ENCODE measurements around the gene LSAMP.

LSAMP gene

GRCh38 chr3:116445311-116445841 lies at the start of gene LSAMP:
LSAMP (minus strand) TSS chr3:116445487.
- no peak for DNase-seq

- no peak for DNase-seq
Measured at GRCh38 chr3:116492379-116492778, 47.1 kb upstream of the LSAMP start.

- DNase-seq, result no peak
Measured at GRCh38 chr3:116483135-116483534, 37.8 kb upstream of the LSAMP start.

DNA sequence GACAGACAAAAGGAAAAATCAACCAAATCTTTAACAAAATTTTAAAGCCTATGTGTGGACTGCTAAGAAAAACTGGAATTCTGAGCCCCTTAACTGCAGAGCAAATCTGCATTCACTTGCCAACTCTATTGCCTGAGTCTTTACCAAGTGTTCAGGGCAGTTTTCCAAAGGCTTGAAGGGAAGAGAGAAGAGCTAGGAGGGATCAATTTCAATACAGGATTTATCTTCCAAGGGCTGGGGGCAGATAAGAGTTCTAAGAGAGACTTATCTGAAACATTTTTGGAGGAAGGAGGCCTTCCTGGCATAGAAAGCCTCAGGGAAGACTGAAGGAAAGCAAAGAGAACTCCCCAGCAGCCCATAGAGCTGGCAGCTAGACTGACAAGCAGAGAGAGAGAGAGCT lies 31.4 kb upstream of the LSAMP start:
- no peak for DNase-seq

- no peak for DNase-seq
Measured at GRCh38 chr3:116474801-116475200, 29.5 kb upstream of the LSAMP start.

- no peak for DNase-seq
Measured at GRCh38 chr3:116474032-116474780, 28.9 kb upstream of the LSAMP start.

DNA sequence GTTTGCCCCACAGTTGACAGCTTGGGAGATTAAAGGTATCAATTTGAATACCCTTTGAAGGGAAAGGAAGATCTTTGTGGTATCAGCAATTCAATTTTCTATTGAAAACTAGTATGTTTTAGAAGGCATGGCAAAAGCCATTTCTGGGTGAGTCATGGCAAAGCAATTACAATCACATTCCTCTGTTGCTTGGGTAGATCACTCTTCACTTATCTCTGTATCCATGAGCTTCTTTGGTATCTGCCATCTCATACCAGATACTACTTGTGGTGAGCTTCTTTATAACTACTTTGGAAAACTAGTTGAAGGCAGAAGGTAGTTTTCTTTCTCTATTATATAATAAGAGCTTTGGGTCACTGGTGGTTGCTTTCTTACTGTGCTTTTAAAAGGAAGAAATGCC lies 28.3 kb upstream of the LSAMP start:
- no peak for DNase-seq

DNA sequence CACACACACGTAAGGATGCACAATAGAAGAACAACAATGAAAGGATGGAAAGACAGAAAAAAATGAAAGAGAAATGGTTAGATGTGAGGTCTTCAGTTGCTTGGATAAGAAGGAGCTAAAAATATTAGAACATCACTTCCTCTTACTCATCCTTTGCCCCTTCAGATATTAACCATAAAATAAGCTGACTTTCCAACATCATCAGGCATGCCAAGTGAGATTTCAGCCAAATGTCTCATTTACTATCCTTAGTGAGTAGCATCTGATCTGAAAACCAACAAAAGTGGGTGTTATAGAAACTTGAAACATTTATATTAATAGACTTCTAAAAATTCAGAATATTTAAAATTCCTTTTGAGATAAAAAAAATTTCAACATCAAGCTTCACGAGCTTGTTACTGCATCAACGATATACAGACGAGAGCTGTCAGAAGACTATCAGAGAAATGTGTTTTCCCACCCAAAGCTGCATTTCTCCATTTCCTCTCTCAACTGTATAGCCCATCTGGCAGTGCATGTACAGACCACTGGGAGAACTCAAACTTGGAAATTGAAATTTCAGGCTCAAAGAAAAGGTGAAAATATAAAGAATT lies 25.4 kb upstream of the LSAMP start:
- no peak for DNase-seq

DNA sequence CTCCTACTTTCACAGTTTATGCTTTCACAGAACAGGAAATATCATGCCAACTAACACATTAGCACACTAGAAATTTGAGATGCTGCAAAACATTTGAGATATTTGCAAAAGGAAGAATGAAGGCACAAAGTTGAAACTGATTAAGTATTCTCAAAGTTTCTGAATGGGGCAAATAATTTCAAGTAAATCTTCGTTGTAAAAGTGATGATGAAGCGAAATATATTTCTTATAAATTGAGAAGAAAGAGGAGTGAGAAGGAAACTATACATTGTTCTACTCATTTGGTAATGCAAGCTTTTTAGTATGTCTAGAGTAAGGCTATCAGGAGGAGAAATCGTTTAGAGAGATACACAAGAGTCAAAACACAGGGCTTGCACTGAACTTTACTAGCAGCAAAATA lies 24.3 kb upstream of the LSAMP start:
- DNase-seq, result no peak

DNA sequence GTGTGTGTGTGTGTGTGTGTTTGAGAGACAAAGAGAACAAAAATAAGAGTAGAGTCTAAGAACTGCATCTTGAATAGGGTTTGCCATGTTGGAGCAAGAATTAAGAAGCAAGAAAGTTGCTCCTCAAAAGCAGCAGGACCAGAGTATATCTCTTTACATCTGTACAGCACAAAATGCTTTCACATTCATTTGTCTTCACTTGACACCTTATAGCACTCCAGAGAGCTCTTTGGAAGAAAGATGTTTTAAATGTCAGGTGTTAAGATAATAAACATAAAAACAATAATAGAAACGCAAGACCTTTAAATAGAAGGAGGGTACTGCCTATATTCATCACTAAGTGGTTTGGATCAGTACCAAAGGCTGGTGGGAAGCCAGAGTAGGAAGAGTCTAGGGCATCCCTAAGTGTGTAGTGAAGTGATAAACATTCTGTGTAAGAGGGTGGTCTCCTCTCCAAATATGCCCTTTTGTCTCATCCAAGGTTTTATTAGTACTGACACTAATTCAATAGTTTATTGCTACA lies 19.1 kb upstream of the LSAMP start:
- DNase-seq, result no peak

GRCh38 chr3:116453666-116454346 lies 8.5 kb upstream of the LSAMP start:
- no peak for DNase-seq

DNA sequence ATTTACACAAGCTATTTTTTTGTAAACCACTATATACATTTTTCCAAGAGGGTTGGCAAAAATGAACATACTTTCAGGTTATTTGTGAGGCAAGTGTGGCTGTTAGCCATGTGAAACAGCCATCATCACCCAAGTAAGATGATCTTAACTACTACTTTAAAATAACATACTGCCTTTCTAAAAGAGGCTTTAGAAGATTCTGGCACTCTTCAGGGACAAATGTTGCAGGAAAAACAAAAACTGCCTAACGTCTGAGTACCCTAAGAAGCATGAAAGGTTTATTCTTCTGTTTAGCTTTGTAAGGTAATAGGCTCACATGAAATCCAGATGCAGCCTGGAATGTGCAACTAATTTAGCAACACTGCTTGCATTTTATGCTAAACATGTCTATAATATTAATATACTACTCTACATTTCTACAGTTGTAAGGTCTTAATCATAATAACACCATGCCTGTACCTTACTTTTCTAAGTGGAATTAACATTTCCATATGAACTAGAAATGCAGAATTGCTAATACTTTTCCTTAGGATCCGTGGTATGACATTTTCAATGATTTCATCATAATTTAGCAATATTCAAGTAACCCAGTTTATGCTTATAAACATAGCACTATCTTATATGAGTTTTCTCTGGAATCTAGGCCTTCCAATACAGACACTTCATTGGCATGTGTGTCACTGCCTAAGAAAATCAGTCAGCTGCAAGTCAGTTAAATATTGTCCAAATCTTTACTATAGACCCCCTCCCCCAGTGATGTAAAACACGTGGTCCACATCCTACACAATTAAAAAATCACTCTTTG lies 4.5 kb upstream of the LSAMP start:
- DNase-seq, result no peak

- no peak for DNase-seq
Measured at GRCh38 chr3:116445990-116446389, 703 bp upstream of the LSAMP start.

GRCh38 chr3:116444819-116445310 lies 422 bp downstream of the LSAMP start:
- DNase-seq, result no peak

- DNase-seq, result no peak
Measured at GRCh38 chr3:116444115-116444747, 1.1 kb downstream of the LSAMP start.

DNA sequence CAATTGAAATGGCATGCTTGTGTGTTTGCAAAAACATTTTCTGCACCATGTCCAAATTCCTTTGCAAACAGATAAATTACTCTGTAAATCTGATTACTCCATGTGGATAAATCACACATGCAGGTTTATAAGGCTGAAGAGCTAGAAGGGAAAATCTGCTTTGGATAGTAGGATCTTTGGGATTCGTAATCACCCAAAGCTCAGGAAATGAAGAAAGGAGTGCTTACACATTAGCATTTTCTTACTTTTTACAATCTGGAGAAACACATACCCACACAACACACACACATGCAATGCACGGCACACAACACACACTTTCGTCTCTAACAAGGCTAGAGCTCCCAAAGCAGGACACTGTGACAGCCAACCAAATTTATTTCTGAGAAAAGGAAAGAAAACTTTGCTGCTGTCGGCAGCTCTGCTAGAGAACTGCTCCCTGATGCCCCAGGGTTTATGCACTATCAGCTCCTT lies 2.1 kb downstream of the LSAMP start:
- no peak for DNase-seq

DNA sequence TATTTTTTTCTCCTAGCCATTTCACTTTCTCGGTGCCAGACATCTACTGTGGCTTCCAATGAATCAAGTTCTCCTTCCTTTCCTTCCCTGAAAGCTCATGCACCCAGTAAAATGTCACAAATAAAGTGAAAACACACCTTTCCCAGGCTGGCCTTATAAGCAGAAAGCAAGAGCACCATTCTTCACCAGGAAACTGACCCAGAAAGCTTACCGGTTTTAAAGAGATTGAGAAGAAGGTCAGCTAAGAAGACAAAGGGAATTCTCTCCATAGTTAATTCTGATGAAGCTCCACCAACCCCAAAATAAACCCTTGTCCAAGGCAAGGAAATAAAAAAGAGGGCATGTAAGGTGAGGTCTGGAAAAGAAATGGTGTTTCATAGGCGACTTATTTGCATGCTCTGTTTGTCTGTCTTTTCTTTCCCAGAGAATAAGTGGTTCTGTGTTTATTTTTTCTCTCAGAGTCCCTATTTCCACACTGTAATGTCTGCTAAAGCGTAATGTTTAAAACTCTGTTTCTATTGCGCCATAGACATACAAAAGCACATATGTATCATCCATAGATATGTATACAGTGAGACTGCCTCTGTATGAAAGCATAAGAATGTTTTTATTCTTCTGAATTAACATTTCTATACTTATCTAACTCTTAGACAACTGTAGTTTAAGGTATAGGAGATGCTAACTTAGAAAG lies 2.8 kb downstream of the LSAMP start:
- no peak for DNase-seq

DNA sequence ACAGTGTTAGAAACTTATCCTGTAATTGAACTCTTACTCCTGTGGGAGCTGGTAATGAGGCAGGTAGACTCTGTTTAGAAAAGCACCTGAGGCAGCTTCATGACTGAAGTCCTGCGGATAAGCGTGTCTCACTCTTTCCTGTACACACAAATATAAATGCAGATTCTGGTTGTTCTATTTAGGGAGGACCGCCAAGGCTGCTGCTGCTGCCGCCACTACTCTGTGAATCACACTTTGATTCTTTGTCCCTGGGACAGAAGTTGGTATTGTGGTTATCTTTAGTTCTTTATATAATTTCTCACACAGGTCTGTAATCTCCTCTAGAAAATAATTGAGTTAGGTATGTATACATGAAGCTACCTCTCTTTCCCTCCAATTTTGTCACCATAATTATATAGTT lies 3.6 kb downstream of the LSAMP start:
- DNase-seq, result no peak

DNA sequence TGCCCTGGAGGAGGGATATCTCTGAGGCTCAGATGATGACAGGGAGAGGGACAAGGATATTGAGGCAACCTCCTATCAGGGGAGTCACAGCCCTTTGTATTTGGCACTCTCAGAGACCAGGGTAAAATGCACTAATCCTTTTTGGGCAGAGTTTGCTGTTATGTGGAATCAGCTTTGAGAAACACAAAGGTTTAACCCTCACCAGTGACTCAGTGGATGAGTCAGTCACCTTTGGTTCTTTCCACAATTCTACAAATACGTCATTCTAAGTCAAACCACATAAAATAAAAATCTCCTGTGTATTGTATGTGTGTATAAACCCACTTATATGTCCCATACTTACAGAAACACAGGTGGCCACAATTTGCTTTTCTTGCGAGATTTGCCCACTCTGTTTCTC lies 5.1 kb downstream of the LSAMP start:
- DNase-seq, result no peak

DNA sequence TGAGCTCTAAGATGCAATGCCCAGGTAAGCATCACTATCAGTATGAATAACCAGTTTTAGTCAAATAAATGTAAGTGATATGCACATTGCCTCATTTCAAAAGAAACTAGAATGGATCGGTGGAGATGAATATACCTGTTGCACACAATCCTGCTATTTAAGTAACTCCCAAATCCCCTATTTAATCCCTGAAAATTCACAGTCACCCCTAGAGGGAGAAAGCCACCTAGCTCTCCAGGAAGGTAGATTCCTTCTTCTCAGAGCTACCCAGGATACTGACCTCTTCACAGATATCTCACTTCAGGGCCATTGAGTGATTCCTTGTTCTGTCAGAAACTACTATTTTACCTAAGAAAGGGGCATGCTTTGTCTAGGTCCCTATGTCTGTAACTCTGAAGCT lies 11.7 kb downstream of the LSAMP start:
- DNase-seq, result no peak

GRCh38 chr3:116432795-116433194 lies 12.5 kb downstream of the LSAMP start:
- no peak for DNase-seq
